H9 (cell line): ENCODE results near the gene ZC3HAV1L. TPM values are rescaled to one million over a fixed set of nuclear protein-coding genes. Genes with fewer than 3 reads are reported as not detected.

Source experiments
- DNase-seq: peaks from one replicate; pipeline ENCODE4 v3.0.0-alpha.2; 2017
- H2AFZ ChIP-seq: one replicate; pipeline ENCODE4 v1.6.1; 2013; ENCODE audit warnings: mild to moderate bottlenecking, low read length, control low read depth, moderate library complexity
- H2AK5ac ChIP-seq: 2 replicates; pipeline ENCODE4 v1.6.1; 2013; ENCODE audit warnings: low read length, control low read depth, mixed read lengths; ENCODE audit not compliant: insufficient read length
- H2BK120ac ChIP-seq: one replicate; pipeline ENCODE4 v1.6.1; 2013; ENCODE audit warnings: low read depth, mild to moderate bottlenecking, low read length, control low read depth, inconsistent platforms; ENCODE audit not compliant: poor library complexity, severe bottlenecking
- H2BK12ac ChIP-seq: 2 replicates; pipeline ENCODE4 v1.6.1; 2013; ENCODE audit warnings: low read length, control low read depth, mixed read lengths, low read depth; ENCODE audit not compliant: insufficient read length
- H2BK15ac ChIP-seq: 2 replicates; pipeline ENCODE4 v1.6.1; 2013; ENCODE audit warnings: low read depth, low read length, control low read depth
- H2BK20ac ChIP-seq: one replicate; pipeline ENCODE4 v1.6.1; 2013; ENCODE audit warnings: low read depth, mild to moderate bottlenecking, low read length, control low read depth, inconsistent platforms; ENCODE audit not compliant: poor library complexity, severe bottlenecking
- H2BK5ac ChIP-seq: 2 replicates; pipeline ENCODE4 v1.6.1; 2013; ENCODE audit warnings: low read length, control low read depth, mixed read lengths; ENCODE audit not compliant: insufficient read length
- H3K14ac ChIP-seq: 2 replicates; pipeline ENCODE4 v1.6.1; 2013; ENCODE audit warnings: low read length, control low read depth; ENCODE audit not compliant: insufficient read depth
- H3K18ac ChIP-seq: 2 replicates; pipeline ENCODE4 v1.6.1; 2013; ENCODE audit warnings: low read depth, mild to moderate bottlenecking, mixed read lengths, low read length, control low read depth; ENCODE audit not compliant: insufficient read length
- H3K23ac ChIP-seq: 2 replicates; pipeline ENCODE4 v1.6.1; 2013; ENCODE audit warnings: low read length, control low read depth, mixed read lengths, low read depth; ENCODE audit not compliant: insufficient read length
- H3K23me2 ChIP-seq: 2 replicates; pipeline ENCODE4 v1.6.1; 2013; ENCODE audit warnings: low read depth, mild to moderate bottlenecking, mixed read lengths, low read length, control low read depth; ENCODE audit not compliant: insufficient read length, poor library complexity, severe bottlenecking
- H3K27ac ChIP-seq: 2 replicates; pipeline ENCODE4 v1.5.1; 2013; ENCODE audit warnings: low read length, control low read depth, mixed read lengths, low read depth; ENCODE audit not compliant: insufficient read length
- H3K27me3 ChIP-seq: 2 replicates; pipeline ENCODE4 v1.6.1; 2013; ENCODE audit warnings: low read length, control low read depth, inconsistent platforms; ENCODE audit not compliant: insufficient read depth
- H3K4ac ChIP-seq: 2 replicates; pipeline ENCODE4 v1.6.1; 2013; ENCODE audit warnings: low read depth, mild to moderate bottlenecking, control low read depth, inconsistent platforms, low read length, moderate library complexity
- H3K4me1 ChIP-seq: 2 replicates; pipeline ENCODE4 v1.6.1; 2013; ENCODE audit warnings: low read length, control low read depth, inconsistent platforms; ENCODE audit not compliant: insufficient read depth
- H3K4me2 ChIP-seq: 2 replicates; pipeline ENCODE4 v1.6.1; 2013; ENCODE audit warnings: low read length, control low read depth, mixed read lengths; ENCODE audit not compliant: insufficient read length, insufficient read depth
- H3K56ac ChIP-seq: 2 replicates; pipeline ENCODE4 v1.6.1; 2013; ENCODE audit warnings: low read depth, mild to moderate bottlenecking, mixed read lengths, low read length, control low read depth; ENCODE audit not compliant: insufficient read length
- H3K79me1 ChIP-seq: 2 replicates; pipeline ENCODE4 v1.6.1; 2013; ENCODE audit warnings: low read depth, mild to moderate bottlenecking, moderate library complexity, low read length, control low read depth, inconsistent platforms; ENCODE audit not compliant: insufficient read depth, poor library complexity, severe bottlenecking
- H3K79me2 ChIP-seq: 2 replicates; pipeline ENCODE4 v1.6.1; 2013; ENCODE audit warnings: low read length, control low read depth, inconsistent platforms; ENCODE audit not compliant: insufficient read depth
- H3K9ac ChIP-seq: 2 replicates; pipeline ENCODE4 v1.6.1; 2013; ENCODE audit warnings: low read length, control low read depth, mixed read lengths; ENCODE audit not compliant: insufficient read length; ENCODE audit errors: extremely low read depth
- H3K9me3 ChIP-seq: one replicate; pipeline ENCODE4 v1.6.1; 2013; ENCODE audit warnings: low read depth, low read length, inconsistent platforms; ENCODE audit not compliant: control insufficient read depth
- H3T11ph ChIP-seq: one replicate; pipeline ENCODE4 v1.6.1; 2013; ENCODE audit warnings: mild to moderate bottlenecking, low read length, control low read depth, inconsistent platforms
- H4K20me1 ChIP-seq: one replicate; pipeline ENCODE4 v1.6.1; 2013; ENCODE audit not compliant: control insufficient read depth, insufficient read length, insufficient read depth
- H4K5ac ChIP-seq: 2 replicates; pipeline ENCODE4 v1.6.1; 2013; ENCODE audit warnings: low read depth, mild to moderate bottlenecking, mixed read lengths, low read length, control low read depth; ENCODE audit not compliant: insufficient read length
- H4K8ac ChIP-seq: replicated peaks from 2 replicates; pipeline ENCODE4 v1.6.1; 2013; ENCODE audit warnings: low read length, control low read depth, mixed read lengths, low read depth; ENCODE audit not compliant: insufficient read length
- H4K91ac ChIP-seq: 2 replicates; pipeline ENCODE4 v1.6.1; 2013; ENCODE audit warnings: low read depth, mild to moderate bottlenecking, moderate library complexity, mixed read lengths, low read length, control low read depth; ENCODE audit not compliant: insufficient read length
- H3K27ac Mint-ChIP-seq, 3 experiments: 2 replicates in 2 of 3; 3 replicates in 1 of 3; pipeline ENCODE4 v1.8.0; 2020 to 2021; ENCODE audit warnings: mixed read lengths in 3 of 3, mild to moderate bottlenecking in 1 of 3, moderate library complexity in 1 of 3
- H3K27me3 Mint-ChIP-seq: 2 replicates; pipeline ENCODE4 v1.8.0; 2021; ENCODE audit warnings: low read depth, mild to moderate bottlenecking, moderate library complexity, mixed read lengths
- H3K36me3 Mint-ChIP-seq, 3 experiments: 2 replicates in 2 of 3; 3 replicates in 1 of 3; pipeline ENCODE4 v1.8.0; 2020 to 2021; ENCODE audit warnings: low read depth in 3 of 3, mixed read lengths in 3 of 3; ENCODE audit not compliant: insufficient read depth in 1 of 3
- H3K4me1 Mint-ChIP-seq, 2 experiments: 2 replicates each; pipeline ENCODE4 v1.8.0; 2020; ENCODE audit warnings: mixed read lengths in 2 of 2
- H3K4me3 Mint-ChIP-seq, 2 experiments: 2 replicates in 1 of 2; 3 replicates in 1 of 2; pipeline ENCODE4 v1.8.0; 2020 to 2021; ENCODE audit warnings: mild to moderate bottlenecking in 2 of 2, mixed read lengths in 2 of 2, moderate library complexity in 1 of 2
- H3K9me3 Mint-ChIP-seq, 2 experiments: 2 replicates in 1 of 2; 3 replicates in 1 of 2; pipeline ENCODE4 v1.8.0; 2020; ENCODE audit warnings: mild to moderate bottlenecking in 2 of 2, mixed read lengths in 2 of 2, moderate library complexity in 1 of 2
- CTCF ChIP-seq: fragments of 200-600 bp; sonication (generic); conservative IDR thresholded peaks from 3 replicates; pipeline ENCODE4 v1.8.0; 2021; ENCODE audit warnings: antibody characterized with exemption, mild to moderate bottlenecking
- WGBS: extraction: QIAGEN DNeasy Blood & Tissue Kit; methylation state at CpG from one replicate; pipeline ENCODE4 v1.1.7; 2013; ENCODE audit warnings: missing lambda C conversion rate, low lambda C conversion rate, mixed read lengths; ENCODE audit not compliant: insufficient read length; ENCODE audit errors: extremely low coverage; 5-methylcytosine and 5-hydroxymethylcytosine counted together
- total RNA-seq: library from RNA; stranded (reverse); gene quantifications from 2 replicates; pipeline ENCODE4 v1.2.1, GENCODE V29; 2021

The ZC3HAV1L gene
- total RNA-seq, 1 experiment from 2014 or later, result not detected

GRCh38 chr7:139047970-139048369 lies 12.1 kb upstream of the ZC3HAV1L start:
- peaks cover 2 to 41% (median 9%) of the 10 kb centered on the region in 3 experiments; a peak in 6 of 7 replicates for H3K36me3 Mint-ChIP-seq
- Histone ChIP-seq H2BK15ac (no peak overlapping the region), H3K23ac (no peak overlapping the region), H2AFZ (no peak overlapping the region), H3K14ac (no peak overlapping the region), H3K18ac (no peak overlapping the region), H3K23me2 (no peaks in the 10 kb centered on the region), H3K27me3 (no peaks in the 10 kb centered on the region), H2BK120ac (no peak overlapping the region), H4K8ac (no peak overlapping the region), H3K56ac (no peak overlapping the region), H2BK5ac (no peak overlapping the region), H3T11ph (no peak overlapping the region), H3K4me1 (no peaks in the 10 kb centered on the region; the same call in 1 of the 2 replicates), H4K91ac (no peak overlapping the region), H3K9me3 (no peaks in the 10 kb centered on the region), H4K20me1 (no peaks in the 10 kb centered on the region), H2BK20ac (no peak overlapping the region), H4K5ac (no peak overlapping the region), H2AK5ac (no peak overlapping the region), H3K79me2 (no peaks in the 10 kb centered on the region), H3K4me2 (no peak overlapping the region), H3K4ac (no peak overlapping the region), H2BK12ac (no peak overlapping the region), H3K9ac (no peak overlapping the region), H3K27ac (no peak overlapping the region), H3K79me1 (no peaks in the 10 kb centered on the region)
- DNase-seq, result no peak
- no CpG with 5 or more reads among the region's 3 CpGs for WGBS
- no peak for TF ChIP-seq CTCF
- no peak overlapping the region for H3K27ac Mint-ChIP-seq
- H3K4me1 Mint-ChIP-seq, result no peaks in the 10 kb centered on the region; a peak in 2 of 4 replicates
- H3K27me3 Mint-ChIP-seq, result no peaks in the 10 kb centered on the region
- no peak overlapping the region for H3K4me3 Mint-ChIP-seq
- H3K9me3 Mint-ChIP-seq, result no peaks in the 10 kb centered on the region
